Measurements from ENCODE around the gene SORBS1.

GRCh38 chr10:95394161-95394880 is 166.8 kb downstream of the SORBS1 start:
- TF ChIP-seq MAX (CRISPR knock-in tag; IDR thresholded peaks at IDR 0.05) (no peak), CTCF (IDR thresholded peaks at IDR 0.05) (no peak), TP53 (CRISPR knock-in tag; IDR thresholded peaks at IDR 0.05) (no peak), FOXK1 (CRISPR knock-in tag; IDR thresholded peaks at IDR 0.05) (no peak), CBFB (CRISPR knock-in tag; IDR thresholded peaks at IDR 0.05; ENCODE audit: low read depth) (no peak), SMAD3 (CRISPR knock-in tag; IDR thresholded peaks at IDR 0.05; ENCODE audit: borderline replicate concordance) (no peak), ZNF263 (CRISPR knock-in tag; IDR thresholded peaks at IDR 0.05; ENCODE audit: low read depth) (no peak)

Data from WTC11 (cell line).